ENCODE data around the gene HBG2. TPM values are rescaled to one million over a fixed set of nuclear protein-coding genes. Genes with fewer than 3 reads are reported as not detected.

HBG2 gene
- total RNA-seq, 1 experiment from 2014 or later, result 8.7 TPM

- Mint-ChIP-seq H3K4me3 (no peak overlapping the region), H3K4me1 (peaks cover 6% of the 10 kb centered on the region), H3K27ac (no peak overlapping the region), H3K9me3 (no peaks in the 10 kb centered on the region), H3K27me3 (ENCODE audit: low read depth) (peaks cover 26% of the 10 kb centered on the region), H3K36me3 (no peaks in the 10 kb centered on the region)
- DNase-seq (ENCODE audit: low spot score), result no peak
- ATAC-seq, result no peak
- POLR2A ChIA-PET, result no interaction called here
- TF ChIP-seq PRDM15 (CRISPR knock-in tag; IDR thresholded peaks at IDR 0.05) (no peak), AR (CRISPR knock-in tag; IDR thresholded peaks at IDR 0.05) (no peak), ARID4B (CRISPR knock-in tag; IDR thresholded peaks at IDR 0.05; ENCODE audit: borderline replicate concordance) (no peak), SMAD3 (CRISPR knock-in tag; IDR thresholded peaks at IDR 0.05; ENCODE audit: borderline replicate concordance) (no peak), HMGXB4 (CRISPR knock-in tag; IDR thresholded peaks at IDR 0.05) (no peak), ZNF263 (CRISPR knock-in tag; IDR thresholded peaks at IDR 0.05; ENCODE audit: low read depth) (no peak), ZBTB43 (CRISPR knock-in tag; IDR thresholded peaks at IDR 0.05) (no peak), ATF1 (CRISPR knock-in tag; IDR thresholded peaks at IDR 0.05) (no peak), ZNF138 (CRISPR knock-in tag; conservative IDR thresholded peaks at IDR 0.05) (no peak), ELF4 (CRISPR knock-in tag; IDR thresholded peaks at IDR 0.05; ENCODE audit: low read depth) (no peak)
- TF ChIP-seq, protein P1, sequence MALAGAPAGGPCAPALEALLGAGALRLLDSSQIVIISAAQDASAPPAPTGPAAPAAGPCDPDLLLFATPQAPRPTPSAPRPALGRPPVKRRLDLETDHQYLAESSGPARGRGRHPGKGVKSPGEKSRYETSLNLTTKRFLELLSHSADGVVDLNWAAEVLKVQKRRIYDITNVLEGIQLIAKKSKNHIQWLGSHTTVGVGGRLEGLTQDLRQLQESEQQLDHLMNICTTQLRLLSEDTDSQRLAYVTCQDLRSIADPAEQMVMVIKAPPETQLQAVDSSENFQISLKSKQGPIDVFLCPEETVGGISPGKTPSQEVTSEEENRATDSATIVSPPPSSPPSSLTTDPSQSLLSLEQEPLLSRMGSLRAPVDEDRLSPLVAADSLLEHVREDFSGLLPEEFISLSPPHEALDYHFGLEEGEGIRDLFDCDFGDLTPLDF (CRISPR knock-in tag; IDR thresholded peaks at IDR 0.05), result no peak
- TF ChIP-seq, protein P2, sequence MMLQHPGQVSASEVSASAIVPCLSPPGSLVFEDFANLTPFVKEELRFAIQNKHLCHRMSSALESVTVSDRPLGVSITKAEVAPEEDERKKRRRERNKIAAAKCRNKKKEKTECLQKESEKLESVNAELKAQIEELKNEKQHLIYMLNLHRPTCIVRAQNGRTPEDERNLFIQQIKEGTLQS (CRISPR knock-in tag; conservative IDR thresholded peaks at IDR 0.05), result no peak
- TF ChIP-seq, protein P3, sequence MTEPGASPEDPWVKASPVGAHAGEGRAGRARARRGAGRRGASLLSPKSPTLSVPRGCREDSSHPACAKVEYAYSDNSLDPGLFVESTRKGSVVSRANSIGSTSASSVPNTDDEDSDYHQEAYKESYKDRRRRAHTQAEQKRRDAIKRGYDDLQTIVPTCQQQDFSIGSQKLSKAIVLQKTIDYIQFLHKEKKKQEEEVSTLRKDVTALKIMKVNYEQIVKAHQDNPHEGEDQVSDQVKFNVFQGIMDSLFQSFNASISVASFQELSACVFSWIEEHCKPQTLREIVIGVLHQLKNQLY (CRISPR knock-in tag; IDR thresholded peaks at IDR 0.05), result no peak
- TF ChIP-seq, protein P4, sequence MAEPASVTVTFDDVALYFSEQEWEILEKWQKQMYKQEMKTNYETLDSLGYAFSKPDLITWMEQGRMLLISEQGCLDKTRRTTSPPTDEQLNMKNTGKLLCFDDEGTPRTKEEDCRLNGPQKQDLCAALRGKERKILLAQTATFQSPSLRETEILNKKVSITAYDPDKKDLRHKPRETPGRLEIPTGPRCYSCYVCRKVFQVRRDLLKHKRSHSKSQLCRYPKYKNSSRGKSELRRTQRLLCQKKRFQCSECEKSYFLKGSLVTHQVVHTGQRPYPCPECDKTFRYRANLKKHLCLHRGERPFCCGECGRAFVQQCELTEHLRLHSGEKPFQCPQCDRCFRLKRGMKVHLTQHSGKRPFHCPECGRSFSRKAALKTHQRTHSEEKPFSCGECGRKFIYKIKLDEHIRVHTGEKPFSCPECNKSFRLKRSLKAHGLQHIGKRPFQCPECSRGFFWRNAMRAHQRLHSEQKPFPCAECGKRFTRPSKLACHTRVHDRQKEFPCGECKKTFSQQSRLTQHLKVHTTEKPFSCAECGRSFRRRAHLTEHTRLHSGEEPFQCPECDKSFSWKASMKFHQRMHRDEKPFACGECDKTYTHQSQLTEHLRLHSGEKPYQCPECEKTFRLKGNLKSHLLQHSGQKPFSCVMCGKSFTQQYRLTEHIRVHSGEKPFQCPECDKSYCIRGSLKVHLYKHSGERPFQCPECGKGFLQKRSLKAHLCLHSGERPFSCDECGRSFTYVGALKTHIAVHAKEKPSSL (CRISPR knock-in tag; conservative IDR thresholded peaks at IDR 0.05), result no peak
- CTCF ChIA-PET, result no interaction called here
Measured at GRCh38 chr11:5252192-5252918, 2.2 kb downstream of the HBG2 start.
